Measurements from ENCODE around the gene CD300LD. TPM values are rescaled to one million over a fixed set of nuclear protein-coding genes. Genes with fewer than 3 reads are reported as not detected.

The CD300LD gene
- total and polyA plus RNA-seq, 2 experiments from 2014 or later = not detected

GRCh38 chr17:74585711-74586110 is 6.4 kb downstream of the CD300LD start:
- DNase-seq (ENCODE audit: low spot score) = no peak
- TF ChIP-seq EZH2phosphoT487 (IDR thresholded peaks at IDR 0.05; ENCODE audit: low read depth, severe bottlenecking, unreplicated experiment) = no peak
- no peak for TF ChIP-seq EZH2 (IDR thresholded peaks at IDR 0.05; ENCODE audit: borderline replicate concordance)
- TF ChIP-seq CTCF (IDR thresholded peaks at IDR 0.05; ENCODE audit: poor library complexity) = no peak

GRCh38 chr17:74584292-74585060 is 7.6 kb downstream of the CD300LD start:
- WGBS (ENCODE audit: low lambda C conversion rate, missing lambda C conversion rate) = 86% methylated on average over 14 of the region's 14 CpGs

More at GRCh38 chr17:74585711-74586110, 6.4 kb downstream of the CD300LD start:
- Histone ChIP-seq H3K27ac (no peak overlapping the region), H3K4me1 (ENCODE audit: insufficient read depth) (no peaks in the 10 kb centered on the region), H3K4me2 (no peak overlapping the region), H4K20me1 (ENCODE audit: insufficient read depth, poor library complexity, severe bottlenecking) (no peaks in the 10 kb centered on the region), H3K27me3 (no peaks in the 10 kb centered on the region), H3K36me3 (replicated peaks; ENCODE audit: insufficient read depth, low read depth) (no peaks in the 10 kb centered on the region), H3K79me2 (no peaks in the 10 kb centered on the region), H3K4me3 (no peak overlapping the region), H2AFZ (no peak overlapping the region), H3K9me2 (replicated peaks; ENCODE audit: insufficient read depth) (no peaks in the 10 kb centered on the region), H3K9me3 (ENCODE audit: low read depth) (no peaks in the 10 kb centered on the region)
- WGBS (ENCODE audit: low lambda C conversion rate, missing lambda C conversion rate) = 75% methylated on average over 5 of the region's 5 CpGs

GRCh38 chr17:74582633-74583032 is 9.4 kb downstream of the CD300LD start:
- Histone ChIP-seq H2AFZ (no peak overlapping the region), H3K9me3 (ENCODE audit: low read depth) (no peaks in the 10 kb centered on the region), H3K27ac (no peak overlapping the region), H4K20me1 (ENCODE audit: insufficient read depth, poor library complexity, severe bottlenecking) (no peaks in the 10 kb centered on the region), H3K27me3 (no peaks in the 10 kb centered on the region), H3K9me2 (replicated peaks; ENCODE audit: insufficient read depth) (no peaks in the 10 kb centered on the region), H3K79me2 (no peaks in the 10 kb centered on the region), H3K4me3 (no peak overlapping the region), H3K4me2 (no peak overlapping the region), H3K36me3 (replicated peaks; ENCODE audit: insufficient read depth, low read depth) (no peaks in the 10 kb centered on the region), H3K4me1 (ENCODE audit: insufficient read depth) (no peaks in the 10 kb centered on the region)
- no peak for DNase-seq (ENCODE audit: low spot score)
- TF ChIP-seq EZH2 (IDR thresholded peaks at IDR 0.05; ENCODE audit: borderline replicate concordance) (no peak), EZH2phosphoT487 (IDR thresholded peaks at IDR 0.05; ENCODE audit: low read depth, severe bottlenecking, unreplicated experiment) (no peak), CTCF (IDR thresholded peaks at IDR 0.05; ENCODE audit: poor library complexity) (no peak)
- 86% methylated on average over 10 of the region's 10 CpGs for WGBS (ENCODE audit: low lambda C conversion rate, missing lambda C conversion rate)

More at GRCh38 chr17:74584292-74585060, 7.6 kb downstream of the CD300LD start:
- no peaks in the 10 kb centered on the region for H3K27me3 ChIP-seq
- H3K79me2 ChIP-seq = no peaks in the 10 kb centered on the region
- no peaks in the 10 kb centered on the region for H4K20me1 ChIP-seq (ENCODE audit: insufficient read depth, poor library complexity, severe bottlenecking)
- H3K9me2 ChIP-seq (replicated peaks; ENCODE audit: insufficient read depth) = no peaks in the 10 kb centered on the region
- DNase-seq (ENCODE audit: low spot score) = no peak
- TF ChIP-seq CTCF (IDR thresholded peaks at IDR 0.05; ENCODE audit: poor library complexity) (no peak), EZH2phosphoT487 (IDR thresholded peaks at IDR 0.05; ENCODE audit: low read depth, severe bottlenecking, unreplicated experiment) (no peak), EZH2 (IDR thresholded peaks at IDR 0.05; ENCODE audit: borderline replicate concordance) (no peak)
- H3K9me3 ChIP-seq (ENCODE audit: low read depth) = no peaks in the 10 kb centered on the region
- H2AFZ ChIP-seq = no peak overlapping the region
- H3K4me1 ChIP-seq (ENCODE audit: insufficient read depth) = no peaks in the 10 kb centered on the region
- no peaks in the 10 kb centered on the region for H3K36me3 ChIP-seq (replicated peaks; ENCODE audit: insufficient read depth, low read depth)
- H3K4me2 ChIP-seq = no peak overlapping the region
- H3K27ac ChIP-seq = no peak overlapping the region
- H3K4me3 ChIP-seq = no peak overlapping the region
